Measurements from ENCODE around the gene ATP8A2. TPM values are rescaled to one million over a fixed set of nuclear protein-coding genes. Genes with fewer than 3 reads are reported as not detected.

Gene ATP8A2
- total RNA-seq, 4 donors from 2014 or later: 0.29 to 0.65 (median 0.46) TPM

GRCh38 chr13:25902891-25903341, 531.1 kb downstream of the ATP8A2 start:
- no peaks in the 10 kb centered on the region for H3K4me1 ChIP-seq
- no peaks in the 10 kb centered on the region for H3K9me3 ChIP-seq
- no peaks in the 10 kb centered on the region for H3K27me3 ChIP-seq
- 90% methylated on average over 11 of the region's 11 CpGs for WGBS
- no peak overlapping the region for H3K4me3 ChIP-seq
- TF ChIP-seq POLR2AphosphoS5 (IDR thresholded peaks at IDR 0.05) (no peak), CTCF (IDR thresholded peaks at IDR 0.05) (no peak)
- intact Hi-C loops (cut with DNase I): no loop called here
- no peak for DNase-seq (ENCODE audit: extremely low spot score)
- H3K27ac ChIP-seq (replicated peaks in 1 of 4): no peak overlapping the region
- H3K36me3 ChIP-seq: no peaks in the 10 kb centered on the region

GRCh38 chr13:25904830-25905229, 533.1 kb downstream of the ATP8A2 start:
- Histone ChIP-seq H3K27me3 (no peaks in the 10 kb centered on the region), H3K4me3 (no peak overlapping the region), H3K27ac (replicated peaks in 1 of 4) (no peak overlapping the region), H3K4me1 (no peaks in the 10 kb centered on the region), H3K36me3 (no peaks in the 10 kb centered on the region), H3K9me3 (no peaks in the 10 kb centered on the region)
- 93% methylated on average over 10 of the region's 10 CpGs for WGBS
- intact Hi-C loops (cut with DNase I): no loop called here
- no peak for DNase-seq (ENCODE audit: extremely low spot score)
- TF ChIP-seq EP300 (IDR thresholded peaks at IDR 0.05): no peak
- TF ChIP-seq CTCF (IDR thresholded peaks at IDR 0.05): no peak
- no peak for TF ChIP-seq POLR2A (IDR thresholded peaks at IDR 0.05; ENCODE audit: low read depth)
- TF ChIP-seq POLR2AphosphoS5 (IDR thresholded peaks at IDR 0.05): no peak

- TF ChIP-seq EP300 (IDR thresholded peaks at IDR 0.05): no peak
- TF ChIP-seq POLR2AphosphoS5 (IDR thresholded peaks at IDR 0.05): no peak
- no peak for TF ChIP-seq POLR2A (IDR thresholded peaks at IDR 0.05; ENCODE audit: low read depth)
- TF ChIP-seq CTCF (IDR thresholded peaks at IDR 0.05): no peak
- Histone ChIP-seq H3K4me1 (no peaks in the 10 kb centered on the region), H3K27ac (replicated peaks in 1 of 4) (no peak overlapping the region), H3K27me3 (no peaks in the 10 kb centered on the region), H3K4me3 (no peak overlapping the region), H3K9me3 (no peaks in the 10 kb centered on the region), H3K36me3 (no peaks in the 10 kb centered on the region)
- WGBS: 75% methylated on average over 5 of the region's 5 CpGs
- intact Hi-C loops (cut with DNase I): no loop called here
- DNase-seq (ENCODE audit: extremely low spot score): no peak
These were observed 533.8 kb downstream of the ATP8A2 start for GRCh38 chr13:25905611-25906010.

- DNase-seq (ENCODE audit: extremely low spot score): no peak
- Histone ChIP-seq H3K36me3 (no peaks in the 10 kb centered on the region), H3K9me3 (no peaks in the 10 kb centered on the region), H3K4me3 (no peak overlapping the region), H3K4me1 (no peaks in the 10 kb centered on the region), H3K27ac (replicated peaks in 1 of 4) (no peak overlapping the region), H3K27me3 (no peaks in the 10 kb centered on the region)
- intact Hi-C loops (cut with DNase I): no loop called here
- TF ChIP-seq EP300 (IDR thresholded peaks at IDR 0.05) (no peak), CTCF (IDR thresholded peaks at IDR 0.05) (no peak), POLR2A (IDR thresholded peaks at IDR 0.05; ENCODE audit: low read depth) (no peak), POLR2AphosphoS5 (IDR thresholded peaks at IDR 0.05) (no peak)
- 62% methylated on average over 7 of the region's 7 CpGs for WGBS
These were observed 534.5 kb downstream of the ATP8A2 start for GRCh38 chr13:25906191-25906661.

- 79% methylated on average over 4 of the region's 4 CpGs for WGBS
- H3K9me3 ChIP-seq: no peaks in the 10 kb centered on the region
- TF ChIP-seq EP300 (IDR thresholded peaks at IDR 0.05): no peak
- TF ChIP-seq CTCF (IDR thresholded peaks at IDR 0.05): no peak
- TF ChIP-seq POLR2A (IDR thresholded peaks at IDR 0.05; ENCODE audit: low read depth): no peak
- no peak for TF ChIP-seq POLR2AphosphoS5 (IDR thresholded peaks at IDR 0.05)
- no peak overlapping the region for H3K4me3 ChIP-seq
- no peaks in the 10 kb centered on the region for H3K36me3 ChIP-seq
- intact Hi-C loops (cut with DNase I): no loop called here
- DNase-seq (ENCODE audit: extremely low spot score): no peak
- no peaks in the 10 kb centered on the region for H3K27me3 ChIP-seq
- no peak overlapping the region for H3K27ac ChIP-seq (replicated peaks in 1 of 4)
- H3K4me1 ChIP-seq: no peaks in the 10 kb centered on the region
These were observed 536.6 kb downstream of the ATP8A2 start for GRCh38 chr13:25908366-25908765.
